TTC549 (cell line): Measurements from ENCODE around the gene SCYL3.
"Not testable (repeated sequence)": the region's sequence is repeated elsewhere in the genome, so short reads cannot be mapped to it uniquely, and the experiment has no call there.

Experiments
- FAIRE-seq: peaks from 2 replicates; lab custom pipeline; 2012; peaks lifted over from hg19 to GRCh38; lab: Jason Lieb, UNC

SCYL3 gene

GRCh38 chr1:169899519-169900217 is 6.0 kb upstream of the SCYL3 start:
- FAIRE-seq = no peak

GRCh38 chr1:169896013-169896412 is 2.3 kb upstream of the SCYL3 start:
- no peak for FAIRE-seq

- no peak for FAIRE-seq
Observed at GRCh38 chr1:169894424-169895145, 889 bp upstream of the SCYL3 start.

- FAIRE-seq = no peak
Observed at GRCh38 chr1:169892927-169893644, 610 bp downstream of the SCYL3 start.

GRCh38 chr1:169892176-169892926 is 1.3 kb downstream of the SCYL3 start:
- no peak for FAIRE-seq

GRCh38 chr1:169891539-169891885 is 2.2 kb downstream of the SCYL3 start:
- FAIRE-seq = no peak

GRCh38 chr1:169890761-169891538 is 2.7 kb downstream of the SCYL3 start:
- no peak for FAIRE-seq

- FAIRE-seq = no peak
Observed at GRCh38 chr1:169889871-169890270, 3.8 kb downstream of the SCYL3 start.

GRCh38 chr1:169886931-169887330 is 6.8 kb downstream of the SCYL3 start:
- FAIRE-seq = no peak

GRCh38 chr1:169886422-169886821 is 7.3 kb downstream of the SCYL3 start:
- no peak for FAIRE-seq

GRCh38 chr1:169885207-169885606 is 8.5 kb downstream of the SCYL3 start:
- no peak for FAIRE-seq

- FAIRE-seq = no peak
Observed at GRCh38 chr1:169884634-169885033, 9.1 kb downstream of the SCYL3 start.

- FAIRE-seq = no peak
Observed at GRCh38 chr1:169882039-169882511, 11.6 kb downstream of the SCYL3 start.

- FAIRE-seq = peak; percentile 62
Observed at GRCh38 chr1:169879034-169879840, 14.5 kb downstream of the SCYL3 start.

GRCh38 chr1:169878498-169878897 is 15.2 kb downstream of the SCYL3 start:
- no peak for FAIRE-seq

GRCh38 chr1:169877800-169878491 is 15.8 kb downstream of the SCYL3 start:
- FAIRE-seq = no peak

- FAIRE-seq = no peak
Observed at GRCh38 chr1:169874229-169874628, 19.5 kb downstream of the SCYL3 start.

GRCh38 chr1:169873582-169874199 is 20.0 kb downstream of the SCYL3 start:
- FAIRE-seq = no peak

- no peak for FAIRE-seq
Observed at GRCh38 chr1:169872906-169873305, 20.8 kb downstream of the SCYL3 start.

- not testable (repeated sequence) for FAIRE-seq
Observed at GRCh38 chr1:169871988-169872387, 21.7 kb downstream of the SCYL3 start.
